Measurements from ENCODE around the gene MYOM1.

The MYOM1 gene

GRCh38 chr18:3254725-3255124 lies 35.0 kb upstream of the MYOM1 start:
- Histone ChIP-seq H3K4me3 (ENCODE audit: insufficient read length, low read depth) (no peak overlapping the region), H3K9me3 (ENCODE audit: insufficient read depth, low read length) (no peaks in the 10 kb centered on the region), H3K27me3 (ENCODE audit: insufficient read depth, insufficient read length) (no peaks in the 10 kb centered on the region), H3K4me1 (ENCODE audit: insufficient read depth, insufficient read length) (no peaks in the 10 kb centered on the region), H3K36me3 (ENCODE audit: insufficient read depth, insufficient read length, low read length) (peaks cover 67% of the 10 kb centered on the region), H3K9ac (ENCODE audit: insufficient read length, low read depth) (no peak overlapping the region)
- no peak for DNase-seq (ENCODE audit: low read depth, low spot score)
- no peak for TF ChIP-seq SUZ12 (IDR thresholded peaks at IDR 0.05; ENCODE audit: extremely low read depth, insufficient read depth, insufficient read length)
- no peak for TF ChIP-seq ZNF274 (IDR thresholded peaks at IDR 0.05; ENCODE audit: low read depth, low read length)
- TF ChIP-seq YY1 (IDR thresholded peaks at IDR 0.05; ENCODE audit: insufficient read depth, insufficient read length) = no peak

- DNase-seq (ENCODE audit: low read depth, low spot score) = no peak
- H3K9ac ChIP-seq (ENCODE audit: insufficient read length, low read depth) = no peak overlapping the region
- no peak overlapping the region for H3K4me3 ChIP-seq (ENCODE audit: insufficient read length, low read depth)
- H3K27me3 ChIP-seq (ENCODE audit: insufficient read depth, insufficient read length) = no peaks in the 10 kb centered on the region
- no peaks in the 10 kb centered on the region for H3K4me1 ChIP-seq (ENCODE audit: insufficient read depth, insufficient read length)
- TF ChIP-seq YY1 (IDR thresholded peaks at IDR 0.05; ENCODE audit: insufficient read depth, insufficient read length) = no peak
- no peak for TF ChIP-seq SUZ12 (IDR thresholded peaks at IDR 0.05; ENCODE audit: extremely low read depth, insufficient read depth, insufficient read length)
- no peak for TF ChIP-seq ZNF274 (IDR thresholded peaks at IDR 0.05; ENCODE audit: low read depth, low read length)
- peaks cover 64% of the 10 kb centered on the region for H3K36me3 ChIP-seq (ENCODE audit: insufficient read depth, insufficient read length, low read length)
- H3K9me3 ChIP-seq (ENCODE audit: insufficient read depth, low read length) = no peaks in the 10 kb centered on the region
Measured at GRCh38 chr18:3252843-3253242, 33.1 kb upstream of the MYOM1 start.

GRCh38 chr18:3251963-3252277 lies 32.2 kb upstream of the MYOM1 start:
- no peak overlapping the region for H3K4me3 ChIP-seq (ENCODE audit: insufficient read length, low read depth)
- no peak for DNase-seq (ENCODE audit: low read depth, low spot score)

GRCh38 chr18:3251249-3251962 lies 31.6 kb upstream of the MYOM1 start:
- no peak overlapping the region for H3K9ac ChIP-seq (ENCODE audit: insufficient read length, low read depth)
- TF ChIP-seq YY1 (IDR thresholded peaks at IDR 0.05; ENCODE audit: insufficient read depth, insufficient read length) (no peak), SUZ12 (IDR thresholded peaks at IDR 0.05; ENCODE audit: extremely low read depth, insufficient read depth, insufficient read length) (no peak), ZNF274 (IDR thresholded peaks at IDR 0.05; ENCODE audit: low read depth, low read length) (no peak)

More at GRCh38 chr18:3251963-3252277, 32.2 kb upstream of the MYOM1 start:
- H3K36me3 ChIP-seq (ENCODE audit: insufficient read depth, insufficient read length, low read length) = peaks cover 55% of the 10 kb centered on the region
- TF ChIP-seq ZNF274 (IDR thresholded peaks at IDR 0.05; ENCODE audit: low read depth, low read length) = no peak
- no peak for TF ChIP-seq YY1 (IDR thresholded peaks at IDR 0.05; ENCODE audit: insufficient read depth, insufficient read length)
- no peak for TF ChIP-seq SUZ12 (IDR thresholded peaks at IDR 0.05; ENCODE audit: extremely low read depth, insufficient read depth, insufficient read length)
- no peaks in the 10 kb centered on the region for H3K9me3 ChIP-seq (ENCODE audit: insufficient read depth, low read length)
- no peaks in the 10 kb centered on the region for H3K4me1 ChIP-seq (ENCODE audit: insufficient read depth, insufficient read length)
- no peaks in the 10 kb centered on the region for H3K27me3 ChIP-seq (ENCODE audit: insufficient read depth, insufficient read length)
- H3K9ac ChIP-seq (ENCODE audit: insufficient read length, low read depth) = no peak overlapping the region

GRCh38 chr18:3250237-3251107 lies 30.7 kb upstream of the MYOM1 start:
- Histone ChIP-seq H3K4me1 (ENCODE audit: insufficient read depth, insufficient read length) (no peaks in the 10 kb centered on the region), H3K27me3 (ENCODE audit: insufficient read depth, insufficient read length) (no peaks in the 10 kb centered on the region), H3K9me3 (ENCODE audit: insufficient read depth, low read length) (no peaks in the 10 kb centered on the region), H3K9ac (ENCODE audit: insufficient read length, low read depth) (no peak overlapping the region), H3K36me3 (ENCODE audit: insufficient read depth, insufficient read length, low read length) (peaks cover 40% of the 10 kb centered on the region), H3K4me3 (ENCODE audit: insufficient read length, low read depth) (no peak overlapping the region)
- no peak for DNase-seq (ENCODE audit: low read depth, low spot score)
- TF ChIP-seq ZNF274 (IDR thresholded peaks at IDR 0.05; ENCODE audit: low read depth, low read length) (no peak), YY1 (IDR thresholded peaks at IDR 0.05; ENCODE audit: insufficient read depth, insufficient read length) (no peak)

More at GRCh38 chr18:3251249-3251962, 31.6 kb upstream of the MYOM1 start:
- no peak overlapping the region for H3K4me3 ChIP-seq (ENCODE audit: insufficient read length, low read depth)
- no peaks in the 10 kb centered on the region for H3K4me1 ChIP-seq (ENCODE audit: insufficient read depth, insufficient read length)
- no peak for DNase-seq (ENCODE audit: low read depth, low spot score)
- no peaks in the 10 kb centered on the region for H3K9me3 ChIP-seq (ENCODE audit: insufficient read depth, low read length)
- peaks cover 50% of the 10 kb centered on the region for H3K36me3 ChIP-seq (ENCODE audit: insufficient read depth, insufficient read length, low read length)
- H3K27me3 ChIP-seq (ENCODE audit: insufficient read depth, insufficient read length) = no peaks in the 10 kb centered on the region

GRCh38 chr18:3248658-3249359 lies 29.0 kb upstream of the MYOM1 start:
- TF ChIP-seq SUZ12 (IDR thresholded peaks at IDR 0.05; ENCODE audit: extremely low read depth, insufficient read depth, insufficient read length) = no peak
- peak overlapping the region; percentile 94 for H3K4me3 ChIP-seq (ENCODE audit: insufficient read length, low read depth)
- no peaks in the 10 kb centered on the region for H3K9me3 ChIP-seq (ENCODE audit: insufficient read depth, low read length)
- no peaks in the 10 kb centered on the region for H3K27me3 ChIP-seq (ENCODE audit: insufficient read depth, insufficient read length)
- H3K9ac ChIP-seq (ENCODE audit: insufficient read length, low read depth) = peak overlapping the region; percentile 96
- H3K36me3 ChIP-seq (ENCODE audit: insufficient read depth, insufficient read length, low read length) = peaks cover 24% of the 10 kb centered on the region
- no peak for DNase-seq (ENCODE audit: low read depth, low spot score)
- H3K4me1 ChIP-seq (ENCODE audit: insufficient read depth, insufficient read length) = no peaks in the 10 kb centered on the region
